Lung (tissue), 11 donors: ENCODE data around the gene LASP1NB.
A peak's percentile ranks its signal among the peaks of the same experiment; 100 is the strongest.

Source experiments
- ATAC-seq: fragments of 200-7000 bp; cut with Tn5 transposase; one replicate; pipeline ENCODE4 v1.9.1; 2020; ENCODE audit warnings: moderate number of reproducible peaks; ENCODE audit not compliant: insufficient read depth, low FRiP score
- DNase-seq, 3 donors: peaks; one replicate each; pipeline ENCODE4 v3.0.0-alpha.2; 2013 to 2017
- H3K27ac ChIP-seq, 2 donors: one replicate each; pipeline ENCODE4 v1.5.1; 2013; ENCODE audit warnings: mild to moderate bottlenecking in 2 of 2, moderate library complexity in 2 of 2, control low read depth in 1 of 2, inconsistent platforms in 1 of 2, low read depth in 1 of 2, low read length in 1 of 2
- H3K27me3 ChIP-seq, 3 donors: one replicate each; pipeline ENCODE4 v1.5.1; 2013; ENCODE audit warnings: low read length in 2 of 3; ENCODE audit not compliant: control insufficient read depth in 3 of 3, insufficient read depth in 3 of 3
- H3K36me3 ChIP-seq, 4 donors: one replicate each; pipeline ENCODE4 v1.5.1; 2013; ENCODE audit warnings: low read length in 4 of 4, mild to moderate bottlenecking in 1 of 4, moderate library complexity in 1 of 4; ENCODE audit not compliant: control insufficient read depth in 4 of 4, insufficient read depth in 4 of 4
- H3K4me1 ChIP-seq, 5 donors: one replicate each; pipeline ENCODE4 v1.5.1; 2013; ENCODE audit warnings: low read length in 5 of 5, mild to moderate bottlenecking in 2 of 5, moderate library complexity in 1 of 5; ENCODE audit not compliant: control insufficient read depth in 5 of 5, insufficient read depth in 5 of 5
- H3K4me3 ChIP-seq: one replicate; pipeline ENCODE4 v1.5.1; 2013; ENCODE audit warnings: mild to moderate bottlenecking, control low read depth, moderate library complexity
- H3K9ac ChIP-seq, 2 donors: one replicate each; pipeline ENCODE4 v1.5.1; 2013; ENCODE audit warnings: low read length in 2 of 2, control low read depth in 1 of 2; ENCODE audit not compliant: insufficient read depth in 1 of 2
- H3K9me3 ChIP-seq, 4 donors: one replicate each; pipeline ENCODE4 v1.5.1; 2013; ENCODE audit warnings: low read length in 3 of 4, mild to moderate bottlenecking in 1 of 4, moderate library complexity in 1 of 4; ENCODE audit not compliant: control insufficient read depth in 4 of 4, insufficient read depth in 3 of 4
- WGBS, 2 donors: extraction: QIAGEN DNeasy Blood & Tissue Kit; methylation state at CpG; one replicate each; pipeline ENCODE4 v1.1.7; 2013; 5-methylcytosine and 5-hydroxymethylcytosine counted together
- TF ChIP-seq, protein P1 (sequence below): IDR thresholded peaks from 2 replicates; pipeline ENCODE4 v1.5.1; 2012; ENCODE audit warnings: mild to moderate bottlenecking; ENCODE audit errors: control extremely low read depth, extremely low read depth
- donor health status: control.
- donor health status: control.
- donor health status: Bipolar disorder and iron deficiency.
- donor health status: healthy.
- donor health status: DM: yes; HTN: yes; CAD: no.

Gene LASP1NB

GRCh38 chr17:38905375-38905774, 20.0 kb upstream of the LASP1NB start:
- no peak for DNase-seq
- no peak overlapping the region for H3K4me3 ChIP-seq
- WGBS, 2 donors, result 92 to 95% methylated on average over 10 of the region's 10 CpGs
- no peak overlapping the region for H3K9ac ChIP-seq
- TF ChIP-seq, protein P1, sequence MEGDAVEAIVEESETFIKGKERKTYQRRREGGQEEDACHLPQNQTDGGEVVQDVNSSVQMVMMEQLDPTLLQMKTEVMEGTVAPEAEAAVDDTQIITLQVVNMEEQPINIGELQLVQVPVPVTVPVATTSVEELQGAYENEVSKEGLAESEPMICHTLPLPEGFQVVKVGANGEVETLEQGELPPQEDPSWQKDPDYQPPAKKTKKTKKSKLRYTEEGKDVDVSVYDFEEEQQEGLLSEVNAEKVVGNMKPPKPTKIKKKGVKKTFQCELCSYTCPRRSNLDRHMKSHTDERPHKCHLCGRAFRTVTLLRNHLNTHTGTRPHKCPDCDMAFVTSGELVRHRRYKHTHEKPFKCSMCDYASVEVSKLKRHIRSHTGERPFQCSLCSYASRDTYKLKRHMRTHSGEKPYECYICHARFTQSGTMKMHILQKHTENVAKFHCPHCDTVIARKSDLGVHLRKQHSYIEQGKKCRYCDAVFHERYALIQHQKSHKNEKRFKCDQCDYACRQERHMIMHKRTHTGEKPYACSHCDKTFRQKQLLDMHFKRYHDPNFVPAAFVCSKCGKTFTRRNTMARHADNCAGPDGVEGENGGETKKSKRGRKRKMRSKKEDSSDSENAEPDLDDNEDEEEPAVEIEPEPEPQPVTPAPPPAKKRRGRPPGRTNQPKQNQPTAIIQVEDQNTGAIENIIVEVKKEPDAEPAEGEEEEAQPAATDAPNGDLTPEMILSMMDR, result no peak
- no peak overlapping the region for H3K27ac ChIP-seq
- H3K36me3 ChIP-seq, result peaks cover 0 to 30% (median 18%) of the 10 kb centered on the region in 4 donors
- H3K4me1 ChIP-seq, result peaks cover 0 to 33% (median 5%) of the 10 kb centered on the region in 5 donors
- H3K27me3 ChIP-seq, result no peaks in the 10 kb centered on the region
- ATAC-seq, result no peak
- H3K9me3 ChIP-seq, result no peaks in the 10 kb centered on the region

DNA sequence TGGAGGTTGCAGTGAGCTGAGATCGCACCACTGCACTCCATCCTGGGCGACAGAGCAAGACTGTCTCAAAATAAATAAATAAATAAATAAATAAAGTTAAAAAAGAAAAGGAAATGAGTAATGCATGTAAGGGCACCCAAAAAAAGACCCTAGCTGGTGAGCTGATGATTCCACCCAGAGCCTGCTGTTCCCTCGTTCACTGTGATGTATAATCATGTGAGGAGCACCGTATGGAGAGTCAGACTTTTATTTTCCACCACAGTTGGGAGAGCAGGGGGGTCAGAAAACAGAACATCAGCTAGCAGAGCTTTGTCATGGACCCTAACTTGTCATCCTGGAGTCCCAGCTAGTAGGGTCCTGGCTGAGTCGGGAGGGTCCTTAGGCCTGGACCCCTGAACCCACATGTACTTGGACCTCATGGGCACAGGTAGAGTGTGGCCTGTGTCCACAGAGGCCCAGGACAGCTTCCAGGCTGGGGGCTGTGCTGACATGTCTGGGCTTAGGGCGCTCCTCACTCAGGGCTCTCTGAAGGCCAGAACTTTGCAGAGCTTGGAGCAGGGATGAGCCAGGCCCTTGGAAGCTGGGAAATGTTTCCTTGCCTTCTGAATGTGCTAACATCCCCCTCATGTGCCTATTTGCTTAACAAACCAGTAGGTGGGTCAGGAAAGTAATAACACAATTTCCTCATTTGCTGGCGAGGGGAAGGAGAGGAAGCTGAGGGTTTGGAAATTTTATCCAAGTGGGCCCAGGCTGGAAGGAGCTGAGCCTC, 18.8 kb upstream of the LASP1NB start:
- Histone ChIP-seq H3K27ac (peak overlapping the region in 1 of 2 donors; percentile 73), H3K27me3 (no peaks in the 10 kb centered on the region), H3K36me3 (peaks cover 0 to 30% (median 23%) of the 10 kb centered on the region in 4 donors), H3K4me3 (no peak overlapping the region), H3K9ac (no peak overlapping the region), H3K9me3 (no peaks in the 10 kb centered on the region), H3K4me1 (peaks cover 0 to 31% (median 0%) of the 10 kb centered on the region in 5 donors)
- 61 to 65% methylated on average over 7 of the region's 7 CpGs for WGBS, 2 donors
- TF ChIP-seq, protein P1, result no peak
- DNase-seq (no peak), ATAC-seq (no peak)

DNA sequence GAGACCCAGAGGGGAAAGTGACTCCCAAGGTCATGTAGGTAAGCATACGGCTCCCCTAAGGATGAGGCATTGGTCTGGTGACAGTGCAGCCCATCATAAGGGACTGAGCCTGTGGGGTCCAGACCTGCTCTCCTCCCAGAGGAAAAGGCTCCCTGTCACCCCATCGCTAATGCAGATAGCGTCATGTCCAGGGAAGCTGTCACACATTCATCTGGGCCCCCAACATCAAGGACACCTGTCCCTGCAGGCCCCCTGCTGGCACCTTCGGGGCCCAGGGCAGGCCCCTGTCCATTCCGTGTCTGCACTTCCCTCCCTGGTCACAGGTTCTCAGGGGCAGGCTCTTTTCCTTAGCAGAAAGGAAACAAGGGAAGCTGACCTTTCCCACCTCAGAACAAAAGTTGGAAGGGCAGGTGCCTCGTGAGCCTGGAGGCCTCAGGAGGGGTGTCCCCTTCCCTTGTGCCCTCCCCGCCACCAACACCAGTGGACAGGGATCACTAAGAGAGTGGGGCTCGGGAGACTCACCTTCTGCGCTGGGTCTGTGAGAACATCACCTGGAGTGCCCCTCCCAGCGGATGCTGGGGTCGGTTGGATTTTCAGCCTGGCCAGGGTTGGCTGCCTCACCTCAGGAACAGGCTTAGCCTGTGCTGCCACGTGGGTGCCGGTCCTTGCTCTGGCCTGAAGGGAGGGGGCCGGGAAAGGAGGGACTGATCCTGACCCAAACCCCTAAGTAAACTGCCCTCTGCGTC, 17.3 kb upstream of the LASP1NB start:
- no peak overlapping the region for H3K9ac ChIP-seq
- WGBS, 2 donors, result 67 to 79% methylated on average over 15 of the region's 15 CpGs
- TF ChIP-seq, protein P1, result no peak
- no peaks in the 10 kb centered on the region for H3K9me3 ChIP-seq
- peaks cover 0 to 40% (median 5%) of the 10 kb centered on the region in 5 donors for H3K4me1 ChIP-seq
- H3K27me3 ChIP-seq, result no peaks in the 10 kb centered on the region
- no peak for ATAC-seq
- DNase-seq, result no peak
- no peak overlapping the region for H3K4me3 ChIP-seq
- peak overlapping the region in 1 of 2 donors; percentile 50 for H3K27ac ChIP-seq
- H3K36me3 ChIP-seq, result peaks cover 0 to 30% (median 20%) of the 10 kb centered on the region in 4 donors
